ENCODE results near the gene CCNK.

Gene CCNK

GRCh38 chr14:99480917-99481744, at the start of gene CCNK:
CCNK (plus strand) TSS chr14:99481409; CDS start chr14:99492678, 11,269 bp downstream.
- peak within 1 kb of the TSS; percentile 95 for H3K4me3 ChIP-seq (ENCODE audit: control insufficient read depth, low read depth, low read length)
- DNase-seq (ENCODE audit: low read depth): peak; percentile 99
- TF ChIP-seq CTCF (conservative IDR thresholded peaks at IDR 0.05; ENCODE audit: control insufficient read depth, insufficient read depth, low read depth, low read length): no peak

DNA sequence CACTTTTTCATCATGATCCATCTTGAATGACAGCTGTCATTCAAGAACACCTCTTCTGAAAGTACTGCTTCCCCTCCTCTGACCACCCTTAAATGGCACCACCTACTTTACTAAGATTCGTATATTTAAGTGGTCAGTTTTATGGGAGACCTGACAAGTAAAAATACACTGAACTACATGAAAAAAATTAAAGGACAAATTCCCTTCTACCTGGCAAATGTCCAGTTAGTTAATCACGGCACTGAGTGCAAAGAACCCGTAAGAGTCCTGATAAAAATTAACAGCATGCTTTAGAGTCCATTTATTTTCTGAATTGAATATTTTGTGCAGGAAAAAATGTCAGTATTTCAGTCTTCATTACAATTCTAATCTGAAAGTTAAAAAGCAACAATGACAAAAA, 49.2 kb upstream of the CCNK start:
- DNase-seq (ENCODE audit: low read depth): no peak
- H3K4me3 ChIP-seq (ENCODE audit: control insufficient read depth, low read depth, low read length): no peak overlapping the region
- no peak for TF ChIP-seq CTCF (conservative IDR thresholded peaks at IDR 0.05; ENCODE audit: control insufficient read depth, insufficient read depth, low read depth, low read length)

GRCh38 chr14:99432485-99432884, 48.7 kb upstream of the CCNK start:
- no peak for DNase-seq (ENCODE audit: low read depth)
- no peak overlapping the region for H3K4me3 ChIP-seq (ENCODE audit: control insufficient read depth, low read depth, low read length)
- no peak for TF ChIP-seq CTCF (conservative IDR thresholded peaks at IDR 0.05; ENCODE audit: control insufficient read depth, insufficient read depth, low read depth, low read length)

DNA sequence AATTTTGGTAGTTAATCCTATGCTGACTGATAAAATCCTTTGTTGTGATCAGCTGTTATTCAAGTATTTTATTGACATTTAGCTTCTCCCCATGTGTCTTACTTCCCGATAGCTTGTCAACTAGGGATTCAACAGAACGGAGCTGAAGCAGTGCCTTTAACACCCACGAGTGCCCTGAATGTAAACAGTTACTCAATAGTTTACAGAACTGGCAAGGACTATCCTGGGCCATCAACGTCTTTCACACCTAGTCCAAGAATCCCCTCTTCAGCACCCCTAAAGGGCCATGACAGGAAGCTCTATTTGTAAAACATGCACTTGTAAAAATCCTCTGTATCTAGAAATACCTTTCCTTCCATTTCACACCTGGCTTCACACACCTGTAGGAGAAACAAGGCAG, 45.9 kb upstream of the CCNK start:
- TF ChIP-seq CTCF (conservative IDR thresholded peaks at IDR 0.05; ENCODE audit: control insufficient read depth, insufficient read depth, low read depth, low read length): no peak
- H3K4me3 ChIP-seq (ENCODE audit: control insufficient read depth, low read depth, low read length): no peak overlapping the region
- DNase-seq (ENCODE audit: low read depth): no peak

DNA sequence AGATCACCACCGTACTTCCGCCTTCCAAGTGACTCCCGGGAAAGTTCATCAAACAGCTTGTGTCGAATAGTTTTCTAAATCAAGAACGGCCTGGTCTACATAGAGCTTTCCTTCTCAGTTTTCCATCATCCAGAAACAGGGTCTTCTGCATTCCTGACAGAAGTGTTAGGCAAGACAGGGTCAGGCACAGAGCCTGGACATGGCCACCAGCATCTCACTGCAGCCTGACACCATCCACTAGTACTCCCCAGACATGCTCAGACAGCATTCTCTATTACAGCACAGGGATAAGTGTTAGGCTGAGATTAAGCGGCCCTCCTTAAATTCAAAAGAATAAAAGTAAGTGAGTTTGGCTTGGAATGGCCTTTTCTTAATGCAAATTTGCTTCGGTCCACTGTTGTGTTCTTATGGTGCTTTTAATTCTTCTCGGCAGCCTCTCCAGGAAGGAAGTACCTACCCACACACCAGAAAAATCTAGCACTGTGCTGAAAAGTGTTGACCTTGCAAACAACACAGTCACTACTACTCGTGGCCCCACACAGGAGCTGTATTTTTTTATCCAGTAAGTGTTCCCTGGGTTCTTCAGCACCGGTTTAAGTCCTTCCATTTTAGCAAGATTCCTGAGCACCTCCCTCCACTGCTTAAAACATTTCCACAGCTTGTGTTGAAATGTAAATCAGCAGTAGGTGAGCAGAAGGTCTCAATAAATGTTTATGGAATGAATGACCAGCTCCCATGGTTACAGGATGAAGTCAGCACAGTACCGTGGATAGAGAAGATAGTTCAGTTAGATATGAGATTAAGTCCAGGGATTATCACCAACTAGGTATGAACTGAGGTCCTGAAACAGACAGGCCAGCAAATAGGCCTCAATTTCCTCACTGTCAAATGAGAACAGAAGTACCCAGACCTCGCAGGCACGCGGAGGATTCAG, 44.7 kb upstream of the CCNK start:
- no peak for DNase-seq (ENCODE audit: low read depth)
- no peak for TF ChIP-seq CTCF (conservative IDR thresholded peaks at IDR 0.05; ENCODE audit: control insufficient read depth, insufficient read depth, low read depth, low read length)
- H3K4me3 ChIP-seq (ENCODE audit: control insufficient read depth, low read depth, low read length): no peak overlapping the region

DNA sequence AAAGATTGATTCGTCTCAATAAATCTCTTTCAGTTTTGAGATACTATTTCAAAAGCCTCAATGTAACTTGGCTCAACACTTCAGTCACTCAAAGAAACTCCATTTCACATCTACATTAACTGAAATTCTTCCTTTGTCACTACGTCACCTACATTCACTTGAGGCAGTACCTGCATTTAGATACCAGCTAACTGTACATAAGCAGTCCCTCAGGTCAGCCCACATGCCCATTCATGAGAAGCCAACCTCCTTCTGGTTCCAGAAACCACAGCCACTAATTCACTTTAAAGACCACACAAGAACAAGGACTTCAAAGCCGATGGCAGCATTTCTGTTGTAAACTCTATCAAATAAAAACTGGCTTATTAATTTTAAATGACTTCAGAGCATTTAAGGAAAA, 43.5 kb upstream of the CCNK start:
- no peak for DNase-seq (ENCODE audit: low read depth)
- H3K4me3 ChIP-seq (ENCODE audit: control insufficient read depth, low read depth, low read length): no peak overlapping the region
- no peak for TF ChIP-seq CTCF (conservative IDR thresholded peaks at IDR 0.05; ENCODE audit: control insufficient read depth, insufficient read depth, low read depth, low read length)
